Heart left ventricle (tissue), 13 donors: Measurements from ENCODE around the gene LIX1.

Experiments used
- POLR2A ChIP-seq, 2 donors: fragments of 450-650 bp; IDR thresholded peaks; one replicate each; pipeline ENCODE4 v1.6.1; 2017; ENCODE audit warnings: antibody characterized with exemption in 2 of 2, mild to moderate bottlenecking in 2 of 2, moderate library complexity in 2 of 2
- TF ChIP-seq, protein P1 (sequence below), 12 donors: fragments of 200-600 bp; sonication (generic) in 4 of 12; IDR thresholded peaks; one replicate each; pipeline versions ENCODE4 v1.5.0 to v1.8.0; 2018 to 2022; ENCODE audit warnings: antibody characterized with exemption in 12 of 12, mild to moderate bottlenecking in 5 of 12
- donor health status: ischemic (EF 13 %, LVEDD 7.1; RV severe dilation, severe dysfunction).
- donor health status: DM: no; HTN: yes; CAD: no.
- donor health status: DM: no; HTN: no; CAD: no.
- donor health status: ischemic (EF 25% LVEDD 6.9; RV normal size, moderate dysfunction).
- donor health status: ischemic (EF 25% LVEDD 5.7; RV mildly dilated, moderate dysfunction).
- donor health status: ischemic (EF 35%, LVEDD 5.7; RV mildly dilated, moderate dysfunction).
- donor health status: nonischemic (EF 11% LVEDD 7.7; RV severe dilation, severe dysfunction).
- donor health status: DM: yes; HTN: yes; CAD: no.
- donor health status: PGD.
- donor health status: ischemic (EF 29% LVEDD 5.4; RV normal size, mild dysfunction).
- donor health status: nonischemic (EF 23%, LVEDD 6.1; RV moderate dilation, normal function).

DNA sequence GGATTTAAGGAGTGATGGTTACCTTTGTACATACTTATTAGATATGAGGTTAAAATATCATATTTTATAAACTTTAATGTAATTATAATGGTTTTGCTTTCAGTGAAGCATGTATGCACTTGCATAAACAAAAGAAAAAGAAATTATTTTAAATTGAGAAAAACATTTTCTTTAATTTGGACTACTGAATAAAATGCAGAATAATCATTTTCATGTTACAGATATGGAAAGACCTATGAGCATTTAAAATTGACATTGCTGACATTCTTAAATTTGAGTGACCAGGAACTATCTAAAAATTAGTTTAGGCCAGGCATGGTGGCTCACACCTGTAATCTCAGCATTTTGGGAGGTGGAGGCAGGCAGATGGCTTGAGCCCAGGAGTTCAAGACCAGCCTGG lies 49.2 kb downstream of the LIX1 start:
- TF ChIP-seq, protein P1, sequence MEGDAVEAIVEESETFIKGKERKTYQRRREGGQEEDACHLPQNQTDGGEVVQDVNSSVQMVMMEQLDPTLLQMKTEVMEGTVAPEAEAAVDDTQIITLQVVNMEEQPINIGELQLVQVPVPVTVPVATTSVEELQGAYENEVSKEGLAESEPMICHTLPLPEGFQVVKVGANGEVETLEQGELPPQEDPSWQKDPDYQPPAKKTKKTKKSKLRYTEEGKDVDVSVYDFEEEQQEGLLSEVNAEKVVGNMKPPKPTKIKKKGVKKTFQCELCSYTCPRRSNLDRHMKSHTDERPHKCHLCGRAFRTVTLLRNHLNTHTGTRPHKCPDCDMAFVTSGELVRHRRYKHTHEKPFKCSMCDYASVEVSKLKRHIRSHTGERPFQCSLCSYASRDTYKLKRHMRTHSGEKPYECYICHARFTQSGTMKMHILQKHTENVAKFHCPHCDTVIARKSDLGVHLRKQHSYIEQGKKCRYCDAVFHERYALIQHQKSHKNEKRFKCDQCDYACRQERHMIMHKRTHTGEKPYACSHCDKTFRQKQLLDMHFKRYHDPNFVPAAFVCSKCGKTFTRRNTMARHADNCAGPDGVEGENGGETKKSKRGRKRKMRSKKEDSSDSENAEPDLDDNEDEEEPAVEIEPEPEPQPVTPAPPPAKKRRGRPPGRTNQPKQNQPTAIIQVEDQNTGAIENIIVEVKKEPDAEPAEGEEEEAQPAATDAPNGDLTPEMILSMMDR (IDR thresholded peaks at IDR 0.05) = no peak
- no peak for TF ChIP-seq POLR2A (IDR thresholded peaks at IDR 0.05)
